NT2/D1 (cell line): Measurements from ENCODE around the gene PLB1.

ENCODE experiments used
- YY1 ChIP-seq: IDR thresholded peaks from 2 replicates; pipeline ENCODE4 v1.6.1; 2011; ENCODE audit not compliant: insufficient read length, insufficient read depth
- ZNF274 ChIP-seq: IDR thresholded peaks from 2 replicates; pipeline ENCODE4 v1.6.1; 2011; ENCODE audit warnings: mild to moderate bottlenecking, low read depth, low read length

DNA sequence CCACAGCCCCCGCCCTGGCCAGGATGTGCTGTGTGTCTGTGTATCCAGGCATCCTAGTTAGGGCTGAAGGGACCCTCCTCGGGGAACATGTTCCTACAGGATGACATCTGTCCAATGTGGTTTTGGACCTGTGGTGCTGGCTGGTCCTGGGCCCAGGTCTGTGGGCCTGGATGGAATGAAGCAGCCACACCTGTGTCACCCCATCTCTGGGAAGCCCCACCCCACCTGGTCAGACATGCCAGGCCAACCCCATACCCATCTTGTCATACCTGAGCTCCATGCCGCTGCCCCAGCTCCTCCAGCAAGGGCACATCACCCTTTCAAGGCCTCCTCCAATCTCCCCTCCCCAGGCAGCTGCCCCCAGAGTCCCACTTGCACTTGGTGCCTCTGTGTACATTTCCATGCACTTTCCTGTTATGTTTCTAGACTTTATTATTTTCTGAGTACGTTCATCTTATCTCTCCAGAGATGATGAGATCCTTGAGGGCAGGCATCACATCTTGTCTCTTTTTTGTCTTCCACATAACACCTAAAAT is 24.1 kb upstream of the PLB1 start:
- no peak for TF ChIP-seq YY1
- no peak for TF ChIP-seq ZNF274
